ENCODE data around the gene SLC24A3. TPM values are rescaled to one million over a fixed set of nuclear protein-coding genes. Genes with fewer than 3 reads are reported as not detected.

The SLC24A3 gene
- total RNA-seq, 8 experiments from 2014 or later = 0.13 to 13.3 (median 7.0) TPM

DNA sequence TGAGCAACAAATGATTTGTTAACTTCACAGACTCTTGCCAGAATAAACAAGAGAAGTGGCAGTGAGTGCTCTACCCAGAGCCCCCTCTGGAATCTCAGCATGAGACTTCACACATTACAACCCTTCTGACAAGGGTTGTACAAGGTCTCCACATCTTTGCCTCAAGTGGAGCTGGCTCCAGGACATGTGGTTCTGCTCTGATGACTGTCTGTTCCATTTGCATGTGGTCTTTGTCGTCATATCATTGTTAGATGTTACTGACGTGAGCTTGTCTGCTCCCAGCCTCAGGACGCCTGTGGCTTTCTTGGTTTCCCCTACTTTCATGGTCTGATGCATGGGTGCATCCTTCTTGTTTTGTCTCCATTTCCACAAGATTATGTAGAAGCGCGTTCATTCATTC is 115.0 kb downstream of the SLC24A3 start:
- Histone ChIP-seq H3K4me1 (replicated peaks in 1 of 2) (peaks cover 0 to 4% of the 10 kb centered on the region in 2 donors), H3K4me3 (no peak overlapping the region), H3K27ac (no peak overlapping the region)
- no peak for ATAC-seq (replicated peaks in 6 of 8)
- 0 to 100% (median 85%) methylated on average over 1 to 5 of the region's 5 CpGs for WGBS, 10 experiments
- in situ Hi-C loops (cut with MboI; ENCODE audit: low pct_unique_long_range_greater_than_20kb in 2 of 9, low sequenced_read_pairs in 9 of 9, unreplicated experiment in 9 of 9) = no loop called here

DNA sequence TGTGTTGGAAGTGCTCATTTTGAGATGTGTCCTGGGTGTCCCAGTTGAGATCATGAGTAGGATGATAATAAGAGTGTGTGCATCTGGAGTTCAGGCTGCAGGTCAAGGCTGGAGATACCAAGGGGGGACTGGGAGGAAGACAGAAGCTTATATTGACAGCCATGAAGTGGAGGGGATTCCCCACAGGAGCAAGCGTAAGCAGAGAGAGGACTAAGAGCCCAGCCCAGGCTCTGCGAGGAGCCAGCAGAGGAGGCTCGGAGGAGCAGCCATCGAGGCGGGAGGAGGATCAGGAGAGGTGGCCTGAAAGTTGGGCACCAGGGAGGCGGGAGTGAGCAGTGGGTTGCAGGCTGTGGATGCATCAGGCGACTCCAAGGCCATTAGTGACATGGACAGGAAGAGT is 116.2 kb downstream of the SLC24A3 start:
- Histone ChIP-seq H3K4me3 (no peak overlapping the region), H3K27ac (no peak overlapping the region), H3K4me1 (replicated peaks in 1 of 2) (peaks cover 3 to 6% of the 10 kb centered on the region in 2 donors)
- ATAC-seq (replicated peaks in 6 of 8) = no peak
- in situ Hi-C loops (cut with MboI; ENCODE audit: low pct_unique_long_range_greater_than_20kb in 2 of 9, low sequenced_read_pairs in 9 of 9, unreplicated experiment in 9 of 9) = no loop called here
- WGBS, 10 experiments = 34 to 93% (median 75%) methylated on average over 1 to 7 of the region's 7 CpGs; no CpG with 5 or more reads in 2 of the 10 experiments

DNA sequence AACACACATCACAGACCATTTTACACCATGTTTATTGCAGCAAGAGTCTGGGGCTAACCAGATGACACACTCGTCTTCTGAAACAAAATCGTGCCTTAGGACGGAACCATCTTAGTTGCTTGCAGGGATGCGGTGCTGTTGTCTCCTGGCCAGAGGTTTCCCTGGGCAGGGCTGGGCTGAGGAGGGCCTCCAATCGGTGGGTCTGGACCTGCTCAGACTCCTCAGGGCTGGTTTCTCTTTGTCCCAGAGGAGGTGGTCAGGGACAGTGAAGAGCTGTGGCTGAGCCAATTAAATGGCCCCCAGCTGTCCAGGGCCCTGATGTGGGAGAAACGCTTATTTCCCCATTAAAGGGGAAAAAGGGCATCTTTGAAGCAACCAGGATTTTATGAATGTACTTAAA is 117.6 kb downstream of the SLC24A3 start:
- in situ Hi-C loops (cut with MboI; ENCODE audit: low pct_unique_long_range_greater_than_20kb in 2 of 9, low sequenced_read_pairs in 9 of 9, unreplicated experiment in 9 of 9) = no loop called here
- Histone ChIP-seq H3K4me3 (no peak overlapping the region), H3K4me1 (replicated peaks in 1 of 2) (peaks cover 8 to 9% of the 10 kb centered on the region in 2 donors), H3K27ac (no peak overlapping the region)
- 13 to 100% (median 90%) methylated on average over 2 to 6 of the region's 6 CpGs; no CpG with 5 or more reads in 5 of the 10 experiments for WGBS, 10 experiments
- ATAC-seq (replicated peaks in 6 of 8) = peak in 3 of 8 experiments; percentile 47 to 69 (median 63)

DNA sequence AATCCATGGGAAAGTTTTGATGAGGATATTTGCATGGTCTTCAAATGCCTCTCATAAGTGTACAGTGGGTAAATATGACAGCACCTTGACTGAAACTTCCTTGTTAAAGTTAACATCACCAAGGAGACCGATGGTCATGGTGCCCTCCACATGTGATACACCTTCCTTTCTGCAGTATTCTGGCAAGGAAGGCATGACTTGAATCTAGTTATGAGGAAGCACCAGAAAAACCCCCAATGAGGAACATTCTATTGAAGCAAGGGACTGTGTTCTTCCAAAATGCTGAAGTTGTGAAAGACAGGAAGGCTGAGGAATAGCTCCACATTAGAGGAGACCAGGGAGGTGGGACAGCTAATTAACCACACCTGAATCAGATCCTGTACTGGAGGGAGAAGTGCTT is 118.3 kb downstream of the SLC24A3 start:
- ATAC-seq (replicated peaks in 6 of 8) = no peak
- no peak overlapping the region for H3K4me3 ChIP-seq
- H3K27ac ChIP-seq = no peak overlapping the region
- in situ Hi-C loops (cut with MboI; ENCODE audit: low pct_unique_long_range_greater_than_20kb in 2 of 9, low sequenced_read_pairs in 9 of 9, unreplicated experiment in 9 of 9) = no loop called here
- H3K4me1 ChIP-seq (replicated peaks in 1 of 2) = peaks cover 8 to 9% of the 10 kb centered on the region in 2 donors
- WGBS, 10 experiments = 0 to 100% (median 100%) methylated on average over 1 of the region's 1 CpG; no CpG with 5 or more reads in 5 of the 10 experiments

DNA sequence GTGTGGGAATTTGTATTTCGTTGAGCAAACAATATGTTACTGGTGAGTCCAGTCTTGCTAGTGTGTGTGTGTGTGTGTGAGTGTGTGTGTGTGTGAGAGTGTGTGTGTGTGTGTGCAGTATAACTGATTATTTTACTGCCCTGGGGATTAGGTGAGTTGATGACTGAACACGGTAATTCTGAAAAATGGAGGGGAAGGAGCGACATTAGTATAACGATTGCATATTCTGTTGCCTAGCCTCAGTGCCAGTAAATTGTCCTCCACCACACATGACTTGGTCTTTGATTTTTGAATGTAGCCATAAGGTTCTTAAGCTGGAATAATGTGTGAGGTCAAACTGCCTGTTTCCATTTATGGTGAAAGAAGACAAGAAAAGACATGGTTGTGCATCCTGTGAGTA is 121.1 kb downstream of the SLC24A3 start:
- peak in 4 of 8 experiments; percentile 39 to 93 (median 43) for ATAC-seq (replicated peaks in 6 of 8)
- Histone ChIP-seq H3K4me1 (replicated peaks in 1 of 2) (peaks cover 8 to 9% of the 10 kb centered on the region in 2 donors), H3K27ac (no peak overlapping the region), H3K4me3 (no peak overlapping the region)
- 24 to 82% (median 67%) methylated on average over 1 to 4 of the region's 4 CpGs for WGBS, 10 experiments
- in situ Hi-C loops (cut with MboI; ENCODE audit: low pct_unique_long_range_greater_than_20kb in 2 of 9, low sequenced_read_pairs in 9 of 9, unreplicated experiment in 9 of 9) = no loop called here

DNA sequence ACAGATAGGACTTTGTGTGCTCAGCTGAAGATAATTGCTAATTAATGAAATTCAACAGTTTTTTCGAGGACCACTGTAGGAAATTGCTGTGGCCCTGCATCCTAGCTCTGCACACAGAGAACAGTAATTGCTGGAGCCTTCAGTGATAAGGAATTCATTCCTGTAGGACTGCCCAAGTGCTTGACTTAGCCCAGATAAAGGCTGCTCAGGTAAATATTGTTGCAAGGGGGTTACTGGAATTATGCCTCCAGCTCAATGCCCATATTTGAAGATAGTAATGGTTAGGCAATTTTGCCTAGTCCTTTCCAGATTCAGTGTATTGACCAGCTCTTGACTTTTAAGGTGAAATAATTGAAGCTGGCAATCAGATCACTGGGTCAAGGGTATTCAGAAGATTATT is 122.9 kb downstream of the SLC24A3 start:
- H3K4me3 ChIP-seq = no peak overlapping the region
- H3K27ac ChIP-seq = no peak overlapping the region
- in situ Hi-C loops (cut with MboI; ENCODE audit: low pct_unique_long_range_greater_than_20kb in 2 of 9, low sequenced_read_pairs in 9 of 9, unreplicated experiment in 9 of 9) = no loop called here
- WGBS, 10 experiments = 0 to 55% (median 33%) methylated on average over 1 of the region's 1 CpG; no CpG with 5 or more reads in 6 of the 10 experiments
- no peak for ATAC-seq (replicated peaks in 6 of 8)
- H3K4me1 ChIP-seq (replicated peaks in 1 of 2) = peaks cover 4 to 9% of the 10 kb centered on the region in 2 donors

DNA sequence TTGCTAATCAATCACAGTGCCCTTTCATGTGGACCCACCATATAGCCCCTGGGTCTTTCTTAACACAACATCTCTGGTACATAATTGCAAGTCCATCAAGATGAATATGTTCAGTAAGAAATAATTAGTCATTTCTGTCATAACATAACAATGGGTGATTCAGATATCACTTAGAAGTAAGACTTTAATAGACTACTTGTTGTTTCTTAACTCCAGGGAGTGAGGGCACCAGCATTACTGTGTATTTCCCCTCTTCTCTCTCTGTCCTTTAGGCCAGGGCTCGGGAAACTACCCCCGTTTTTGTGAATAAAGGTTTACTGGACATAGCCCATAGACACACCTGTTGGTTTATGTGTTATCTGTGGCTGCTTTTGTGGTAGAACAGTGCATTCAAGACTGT is 123.5 kb downstream of the SLC24A3 start:
- ATAC-seq (replicated peaks in 6 of 8) = no peak
- 0 to 100% (median 50%) methylated on average over 2 of the region's 2 CpGs; no CpG with 5 or more reads in 4 of the 10 experiments for WGBS, 10 experiments
- H3K27ac ChIP-seq = no peak overlapping the region
- peaks cover 4 to 9% of the 10 kb centered on the region in 2 donors for H3K4me1 ChIP-seq (replicated peaks in 1 of 2)
- in situ Hi-C loops (cut with MboI; ENCODE audit: low pct_unique_long_range_greater_than_20kb in 2 of 9, low sequenced_read_pairs in 9 of 9, unreplicated experiment in 9 of 9) = no loop called here
- no peak overlapping the region for H3K4me3 ChIP-seq

DNA sequence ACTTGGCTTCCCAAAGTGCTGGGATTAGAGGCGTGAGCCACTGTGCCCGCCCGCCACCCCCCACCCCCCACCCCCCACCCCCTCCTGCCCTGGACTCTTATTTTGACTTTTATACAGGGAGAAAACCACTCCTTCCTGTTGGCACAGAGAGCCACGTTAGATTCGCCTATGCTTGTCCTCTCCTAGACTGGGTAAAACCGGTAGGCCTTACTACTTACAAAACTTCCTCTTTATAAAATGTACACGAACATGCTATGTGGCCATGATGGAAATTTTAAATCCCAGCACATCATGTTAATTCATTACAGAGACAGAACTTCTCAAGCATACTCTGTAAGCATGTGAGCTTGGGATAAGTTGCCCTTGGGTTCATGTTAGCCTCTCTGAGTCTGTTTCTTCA is 124.2 kb downstream of the SLC24A3 start:
- 55 to 100% (median 83%) methylated on average over 1 to 5 of the region's 7 CpGs; no CpG with 5 or more reads in 3 of the 10 experiments for WGBS, 10 experiments

DNA sequence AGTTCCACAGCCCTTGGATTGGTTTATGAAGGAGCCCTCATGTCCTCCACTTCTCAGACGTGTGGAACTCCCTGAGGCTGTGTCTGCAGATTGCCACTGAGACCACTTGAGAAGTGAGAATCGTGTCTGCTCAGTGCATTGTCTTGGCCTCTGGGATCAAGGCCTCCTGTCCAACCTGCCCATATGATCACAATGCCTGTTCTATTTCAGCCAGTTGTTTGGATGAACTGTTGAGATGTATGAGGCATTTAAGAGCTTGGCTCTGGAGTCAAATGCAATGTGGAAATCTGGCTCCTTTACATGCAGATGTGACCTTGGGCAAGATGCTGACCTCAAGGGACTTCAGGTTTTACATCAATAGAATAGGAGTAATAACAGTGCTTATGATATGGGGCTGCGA is 125.9 kb downstream of the SLC24A3 start:
- Histone ChIP-seq H3K4me1 (replicated peaks in 1 of 2) (peaks cover 4 to 8% of the 10 kb centered on the region in 2 donors), H3K4me3 (no peak overlapping the region), H3K27ac (no peak overlapping the region)
- 0 to 80% (median 65%) methylated on average over 1 to 2 of the region's 3 CpGs; no CpG with 5 or more reads in 6 of the 10 experiments for WGBS, 10 experiments
- in situ Hi-C loops (cut with MboI; ENCODE audit: low pct_unique_long_range_greater_than_20kb in 2 of 9, low sequenced_read_pairs in 9 of 9, unreplicated experiment in 9 of 9) = no loop called here
- ATAC-seq (replicated peaks in 6 of 8) = no peak

More for the DNA sequence above, 124.2 kb downstream of the SLC24A3 start:
- Histone ChIP-seq H3K4me3 (no peak overlapping the region), H3K27ac (no peak overlapping the region), H3K4me1 (replicated peaks in 1 of 2) (peaks cover 4 to 9% of the 10 kb centered on the region in 2 donors)
- in situ Hi-C loops (cut with MboI; ENCODE audit: low pct_unique_long_range_greater_than_20kb in 2 of 9, low sequenced_read_pairs in 9 of 9, unreplicated experiment in 9 of 9) = no loop called here
- ATAC-seq (replicated peaks in 6 of 8) = no peak

DNA sequence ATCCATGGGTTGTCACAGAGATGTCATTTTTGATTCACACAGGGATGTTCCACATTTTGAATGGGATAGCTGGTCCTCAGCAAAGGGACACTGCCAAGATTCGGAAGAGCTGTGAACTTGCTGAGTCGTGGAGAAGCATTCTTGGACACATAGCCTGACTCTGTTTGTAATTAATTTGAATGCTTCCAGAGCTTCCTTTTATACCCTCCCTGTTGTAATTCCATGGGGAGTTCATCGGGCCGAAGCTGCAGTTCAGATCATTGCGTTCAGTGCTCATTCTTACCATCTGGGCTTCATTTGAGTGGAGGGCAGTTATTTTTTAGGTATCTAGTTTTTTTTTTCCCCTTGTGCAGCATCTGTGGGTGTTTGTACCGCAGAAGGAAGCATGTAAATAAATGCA is 126.5 kb downstream of the SLC24A3 start:
- in situ Hi-C loops (cut with MboI; ENCODE audit: low pct_unique_long_range_greater_than_20kb in 2 of 9, low sequenced_read_pairs in 9 of 9, unreplicated experiment in 9 of 9) = no loop called here
- H3K4me1 ChIP-seq (replicated peaks in 1 of 2) = peaks cover 0 to 3% of the 10 kb centered on the region in 2 donors
- no peak overlapping the region for H3K4me3 ChIP-seq
- no peak overlapping the region for H3K27ac ChIP-seq
- ATAC-seq (replicated peaks in 6 of 8) = peak in 1 of 8 experiments; percentile 38
- WGBS, 10 experiments = 0 to 90% (median 59%) methylated on average over 1 to 6 of the region's 6 CpGs; no CpG with 5 or more reads in 1 of the 10 experiments

DNA sequence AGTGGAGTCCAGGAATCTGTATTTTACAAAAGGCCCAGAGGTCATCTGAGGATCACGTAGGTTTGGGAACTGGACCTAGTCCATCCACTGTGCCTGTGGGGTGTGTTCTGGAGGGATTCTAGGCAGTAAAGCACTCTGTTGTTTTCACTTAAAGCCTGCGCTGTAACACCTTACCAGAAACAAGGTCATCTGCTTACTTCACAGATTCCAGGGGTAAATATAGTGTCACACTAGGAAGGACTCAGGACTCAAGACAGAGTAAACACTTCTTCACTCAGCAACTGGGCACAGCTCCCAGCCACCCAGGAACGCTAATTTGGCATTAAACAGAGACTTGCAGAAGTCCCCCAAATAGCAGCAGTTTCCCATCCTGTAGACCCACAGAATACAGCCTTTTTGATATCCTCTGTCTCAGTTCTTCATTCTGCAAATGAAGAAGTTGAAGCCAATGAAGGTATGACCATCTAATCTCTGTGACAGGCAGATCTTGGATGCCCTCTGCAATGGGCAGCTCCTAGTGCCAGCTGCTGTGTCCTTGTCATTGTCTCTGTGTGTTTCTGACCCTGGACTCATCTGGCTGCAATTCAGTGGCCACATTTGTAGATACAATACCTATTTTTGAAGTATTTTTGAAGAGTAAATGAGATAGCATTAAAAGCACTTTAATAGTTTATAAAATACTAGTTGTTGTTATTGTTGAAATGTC is 129.1 kb downstream of the SLC24A3 start:
- in situ Hi-C loops (cut with MboI; ENCODE audit: low pct_unique_long_range_greater_than_20kb in 2 of 9, low sequenced_read_pairs in 9 of 9, unreplicated experiment in 9 of 9) = no loop called here
- no peak for ATAC-seq (replicated peaks in 6 of 8)
- H3K27ac ChIP-seq = no peak overlapping the region
- WGBS, 10 experiments = 58 to 100% (median 85%) methylated on average over 1 to 2 of the region's 3 CpGs; no CpG with 5 or more reads in 4 of the 10 experiments
- no peak overlapping the region for H3K4me3 ChIP-seq
- H3K4me1 ChIP-seq (replicated peaks in 1 of 2) = no peaks in the 10 kb centered on the region

DNA sequence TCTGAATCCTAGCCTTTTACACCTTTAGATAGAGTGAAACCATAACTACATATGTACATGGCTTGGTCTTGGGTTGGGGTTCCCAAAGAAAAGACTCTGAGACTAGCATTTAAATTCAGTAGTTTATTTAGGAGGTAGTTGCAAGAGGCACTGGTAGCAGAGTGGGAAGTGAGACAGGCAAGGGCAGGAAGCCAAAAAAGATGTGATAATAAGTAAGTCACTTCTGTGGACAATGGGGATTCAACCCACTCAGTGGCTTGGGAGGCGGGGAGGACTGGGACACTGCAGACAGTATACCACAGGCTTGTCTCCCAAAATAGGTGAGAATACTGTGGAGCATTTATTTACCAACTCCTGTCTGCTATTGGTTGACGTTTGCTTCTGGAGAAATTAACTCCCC is 131.9 kb downstream of the SLC24A3 start:
- WGBS, 10 experiments = 0 to 79% (median 60%) methylated on average over 1 to 2 of the region's 2 CpGs; no CpG with 5 or more reads in 1 of the 10 experiments
- Histone ChIP-seq H3K4me3 (no peak overlapping the region), H3K4me1 (replicated peaks in 1 of 2) (no peaks in the 10 kb centered on the region), H3K27ac (no peak overlapping the region)
- in situ Hi-C loops (cut with MboI; ENCODE audit: low pct_unique_long_range_greater_than_20kb in 2 of 9, low sequenced_read_pairs in 9 of 9, unreplicated experiment in 9 of 9) = no loop called here
- ATAC-seq (replicated peaks in 6 of 8) = no peak

DNA sequence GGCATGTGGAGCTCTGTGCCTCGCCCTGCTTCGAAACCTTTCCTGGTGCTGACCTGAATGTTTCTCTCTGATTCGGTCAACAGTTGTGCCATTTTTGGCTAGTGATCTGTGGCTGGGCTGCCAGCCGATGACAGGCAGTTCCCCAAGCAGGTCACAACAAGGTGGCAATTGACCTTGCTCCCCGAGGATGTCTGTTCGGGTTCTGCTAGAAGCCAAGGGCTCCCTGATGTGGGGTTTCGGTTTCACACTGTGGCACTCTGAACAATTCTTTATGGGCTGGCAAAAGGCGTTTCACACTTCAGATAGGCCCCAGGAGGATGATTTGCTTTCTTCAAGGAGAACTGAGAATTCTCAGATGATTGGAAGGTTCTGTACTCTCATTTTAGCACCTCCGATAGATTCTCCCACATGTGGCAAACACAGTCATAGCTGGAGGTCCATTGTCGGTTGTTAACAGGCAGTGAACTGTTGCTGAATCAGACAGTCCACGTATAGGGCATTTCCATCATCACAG is 135.6 kb downstream of the SLC24A3 start:
- no peak overlapping the region for H3K4me3 ChIP-seq
- ATAC-seq (replicated peaks in 6 of 8) = no peak
- H3K27ac ChIP-seq = no peak overlapping the region
- no peaks in the 10 kb centered on the region for H3K4me1 ChIP-seq (replicated peaks in 1 of 2)
- in situ Hi-C loops (cut with MboI; ENCODE audit: low pct_unique_long_range_greater_than_20kb in 2 of 9, low sequenced_read_pairs in 9 of 9, unreplicated experiment in 9 of 9) = no loop called here
- WGBS, 10 experiments = 44 to 100% (median 67%) methylated on average over 1 to 9 of the region's 11 CpGs; no CpG with 5 or more reads in 1 of the 10 experiments

Data from motor neuron (in vitro differentiated cells).